B cell (primary cell): ENCODE results near the gene PCDHA7. TPM values are rescaled to one million over a fixed set of nuclear protein-coding genes. Genes with fewer than 3 reads are reported as not detected.
"Not testable (repeated sequence)": the region's sequence is repeated elsewhere in the genome, so short reads cannot be mapped to it uniquely, and the experiment has no call there.

Experiments
- ATAC-seq: fragments of 200-7000 bp; cut with Tn5 transposase; one replicate; pipeline ENCODE4 v1.10.0; 2021; ENCODE audit warnings: low read depth, mild to moderate bottlenecking, moderate number of reproducible peaks, moderate library complexity
- CTCF ChIA-PET: fragments of 350-600 bp; sonication (Branson Sonifier 250); formaldehyde crosslinking; loops from one replicate; lab custom pipeline; 2021; ENCODE audit warnings: antibody characterized with exemption, inconsistent platforms; lab: Charles Lee
- POLR2A ChIA-PET: fragments of 350-600 bp; sonication (Branson Sonifier 250); formaldehyde crosslinking; loops from one replicate; lab custom pipeline; 2021; ENCODE audit warnings: antibody characterized with exemption; lab: Charles Lee
- DNase-seq: peaks from one replicate; pipeline ENCODE4 v3.0.0; 2013
- H2AFZ ChIP-seq: 2 replicates; pipeline ENCODE4 v1.6.1; 2012; ENCODE audit warnings: mild to moderate bottlenecking, low read depth, low read length; ENCODE audit not compliant: insufficient read depth, poor library complexity, severe bottlenecking
- H3K27ac ChIP-seq, 2 donors: 1 replicate in 1 of 2; 2 replicates in 1 of 2; pipeline ENCODE4 v1.5.1; 2012 to 2013; ENCODE audit warnings: low read length in 2 of 2, mild to moderate bottlenecking in 2 of 2, moderate library complexity in 1 of 2
- H3K27me3 ChIP-seq, 4 experiments: fragments of 200-600 bp in 1 of 4; sonication (generic) in 1 of 4; replicated peaks in 1 of 4; 1 replicate in 2 of 4; 2 replicates in 2 of 4; pipeline versions ENCODE4 v1.6.1 to v1.7.0; 2013 to 2016; ENCODE audit warnings: low read length in 3 of 4, mild to moderate bottlenecking in 2 of 4, mixed read lengths in 1 of 4, moderate library complexity in 1 of 4; ENCODE audit not compliant: insufficient read depth in 4 of 4, control insufficient read depth in 3 of 4; ENCODE audit errors: control extremely low read depth in 1 of 4
- H3K36me3 ChIP-seq, 2 experiments: replicated peaks in 1 of 2; 1 replicate in 1 of 2; 2 replicates in 1 of 2; pipeline versions ENCODE4 v1.6.1 to v1.7.1; 2013; ENCODE audit warnings: low read length in 1 of 2; ENCODE audit not compliant: insufficient read depth in 2 of 2, control insufficient read depth in 1 of 2; ENCODE audit errors: control extremely low read depth in 1 of 2, extremely low read depth in 1 of 2
- H3K4me1 ChIP-seq, 2 donors: fragments of 200-600 bp in 1 of 2; sonication (generic) in 1 of 2; 1 replicate in 1 of 2; 2 replicates in 1 of 2; pipeline versions ENCODE4 v1.5.1 to v1.6.1; 2013 to 2017; ENCODE audit warnings: low read length in 2 of 2; ENCODE audit not compliant: control insufficient read depth in 2 of 2, insufficient read depth in 2 of 2
- H3K4me2 ChIP-seq: replicated peaks from 2 replicates; pipeline ENCODE3; 2012; ENCODE audit warnings: mild to moderate bottlenecking, low read depth, low read length; ENCODE audit not compliant: poor library complexity, severe bottlenecking
- H3K4me3 ChIP-seq, 5 experiments: fragments of 200-600 bp in 1 of 5; sonication (generic) in 1 of 5; 1 replicate in 3 of 5; 2 replicates in 2 of 5; pipeline versions ENCODE4 v1.5.1 to v1.7.0; 2011 to 2016; ENCODE audit warnings: low read length in 4 of 5, mild to moderate bottlenecking in 4 of 5, low read depth in 2 of 5, control low read depth in 1 of 5, moderate library complexity in 1 of 5; ENCODE audit not compliant: insufficient read depth in 1 of 5; ENCODE audit errors: control extremely low read depth in 1 of 5, extremely low read depth in 1 of 5
- H3K79me2 ChIP-seq: fragments of 200-600 bp; sonication (generic); one replicate; pipeline ENCODE4 v1.6.0; 2016; ENCODE audit warnings: low read length; ENCODE audit not compliant: control insufficient read depth, insufficient read depth
- H3K9ac ChIP-seq: fragments of 200-600 bp; sonication (generic); 2 replicates; pipeline ENCODE4 v1.6.1; 2017; ENCODE audit warnings: mild to moderate bottlenecking, low read length, moderate library complexity
- H3K9me3 ChIP-seq, 3 donors: one replicate each; pipeline versions ENCODE4 v1.6.1 to v1.7.1; 2013; ENCODE audit warnings: low read length in 2 of 3; ENCODE audit not compliant: control insufficient read depth in 2 of 3, insufficient read depth in 1 of 3; ENCODE audit errors: control extremely low read depth in 1 of 3
- H4K20me1 ChIP-seq: 2 replicates; pipeline ENCODE4 v1.6.0; 2012; ENCODE audit warnings: mild to moderate bottlenecking, low read length; ENCODE audit not compliant: insufficient read depth, control insufficient read depth, poor library complexity, severe bottlenecking
- H3K27ac Mint-ChIP-seq: one replicate; pipeline ENCODE4 v1.8.0; 2021; ENCODE audit warnings: mixed read lengths
- H3K27me3 Mint-ChIP-seq: one replicate; pipeline ENCODE4 v1.8.0; 2021; ENCODE audit warnings: mixed read lengths
- H3K4me1 Mint-ChIP-seq: one replicate; pipeline ENCODE4 v1.8.0; 2021; ENCODE audit warnings: mixed read lengths
- H3K4me3 Mint-ChIP-seq: one replicate; pipeline ENCODE4 v1.8.0; 2021; ENCODE audit warnings: mixed read lengths
- H3K9me3 Mint-ChIP-seq: one replicate; pipeline ENCODE4 v1.8.0; 2022; ENCODE audit warnings: mixed read lengths; ENCODE audit not compliant: insufficient read depth
- EZH2 ChIP-seq: IDR thresholded peaks from 2 replicates; pipeline ENCODE4 v1.6.1; 2012; ENCODE audit warnings: borderline replicate concordance, low read depth, mild to moderate bottlenecking, moderate library complexity, low read length; ENCODE audit not compliant: insufficient read depth, poor library complexity, severe bottlenecking
- WGBS: methylation state at CpG from one replicate; pipeline ENCODE4 v1.1.5; 2013; ENCODE audit warnings: missing lambda C conversion rate; ENCODE audit not compliant: insufficient coverage; 5-methylcytosine and 5-hydroxymethylcytosine counted together
- intact Hi-C: fragments of 100-400 bp; cut with micrococcal nuclease; formaldehyde crosslinking; loops from one replicate; pipeline ENCODE4 v1.10.0; 2022
- polyA plus RNA-seq: library from polyadenylated mRNA; depleted of rRNA; stranded (reverse); fragments of >200 nt; gene quantifications from 2 replicates; pipeline ENCODE4 v1.2.3, GENCODE V29; 2012
- total RNA-seq, 2 donors: library from RNA; stranded (reverse); fragments of 120-200 nt in 1 of 2; gene quantifications; 1 replicate in 1 of 2; 2 replicates in 1 of 2; pipeline versions ENCODE4 v1.2.3 to v1.2.4, GENCODE V29; 2013 to 2022
- TF ChIP-seq, protein P1 (sequence below): fragments of 200-600 bp; IDR thresholded peaks from one replicate; pipeline ENCODE4 v1.8.0; 2022; ENCODE audit warnings: antibody characterized with exemption, mild to moderate bottlenecking

The PCDHA7 gene
- total and polyA plus RNA-seq, 2 donors (not counting 1 experiment from before 2014, with no cell fraction given), result 0.03 TPM; not detected in 1

- H3K27me3 Mint-ChIP-seq, H3K4me3 ChIP-seq, intact Hi-C loops, H3K4me1 Mint-ChIP-seq, POLR2A ChIA-PET, DNase-seq, CTCF ChIA-PET, H3K36me3 ChIP-seq, H3K4me1 ChIP-seq, H3K79me2 ChIP-seq, ATAC-seq, H3K27ac Mint-ChIP-seq, H2AFZ ChIP-seq, H3K9me3 Mint-ChIP-seq, H4K20me1 ChIP-seq, H3K4me3 Mint-ChIP-seq, H3K9ac ChIP-seq, H3K4me2 ChIP-seq, H3K27ac ChIP-seq: not testable (repeated sequence)
- peaks cover 2 to 23% (median 10%) of the 10 kb centered on the region in 3 donors for H3K9me3 ChIP-seq
- WGBS, result 57% methylated on average over 101 of the region's 101 CpGs
- H3K27me3 ChIP-seq, result peaks cover 0 to 12% (median 3%) of the 10 kb centered on the region in 4 experiments
Measured at GRCh38 chr5:140849831-140850634, 16.0 kb downstream of the PCDHA7 start.

GRCh38 chr5:140855772-140856674 is 22.0 kb downstream of the PCDHA7 start, which contains the start of gene PCDHA10:
PCDHA10 (plus strand) TSS chr5:140855897; CDS start chr5:140856049, 152 bp downstream.
- Histone ChIP-seq H2AFZ (no peak within 1 kb of the TSS), H3K27me3 (peaks cover 0 to 12% (median 5%) of the 10 kb centered on the region in 4 experiments), H3K4me3 (no peak within 1 kb of the TSS), H3K79me2 (no peaks in the 10 kb centered on the region), H3K9ac (no peak within 1 kb of the TSS), H3K9me3 (peaks cover 1 to 25% (median 9%) of the 10 kb centered on the region in 3 donors), H3K4me2 (no peak within 1 kb of the TSS), H3K4me1 (no peaks in the 10 kb centered on the region), H3K27ac (no peak within 1 kb of the TSS), H3K36me3 (no peaks in the 10 kb centered on the region), H4K20me1 (no peaks in the 10 kb centered on the region)
- DNase-seq (no peak), ATAC-seq (no peak)
- H3K27ac Mint-ChIP-seq, result no peak within 1 kb of the TSS
- ChIA-PET CTCF (no interaction called here), POLR2A (no interaction called here)
- 45% methylated on average over 25 of the region's 44 CpGs for WGBS
- no peak within 1 kb of the TSS for H3K4me3 Mint-ChIP-seq
- no peaks in the 10 kb centered on the region for H3K4me1 Mint-ChIP-seq
- intact Hi-C loops, result no loop called here
- H3K9me3 Mint-ChIP-seq, result no peaks in the 10 kb centered on the region
- no peak for TF ChIP-seq EZH2
- TF ChIP-seq, protein P1, sequence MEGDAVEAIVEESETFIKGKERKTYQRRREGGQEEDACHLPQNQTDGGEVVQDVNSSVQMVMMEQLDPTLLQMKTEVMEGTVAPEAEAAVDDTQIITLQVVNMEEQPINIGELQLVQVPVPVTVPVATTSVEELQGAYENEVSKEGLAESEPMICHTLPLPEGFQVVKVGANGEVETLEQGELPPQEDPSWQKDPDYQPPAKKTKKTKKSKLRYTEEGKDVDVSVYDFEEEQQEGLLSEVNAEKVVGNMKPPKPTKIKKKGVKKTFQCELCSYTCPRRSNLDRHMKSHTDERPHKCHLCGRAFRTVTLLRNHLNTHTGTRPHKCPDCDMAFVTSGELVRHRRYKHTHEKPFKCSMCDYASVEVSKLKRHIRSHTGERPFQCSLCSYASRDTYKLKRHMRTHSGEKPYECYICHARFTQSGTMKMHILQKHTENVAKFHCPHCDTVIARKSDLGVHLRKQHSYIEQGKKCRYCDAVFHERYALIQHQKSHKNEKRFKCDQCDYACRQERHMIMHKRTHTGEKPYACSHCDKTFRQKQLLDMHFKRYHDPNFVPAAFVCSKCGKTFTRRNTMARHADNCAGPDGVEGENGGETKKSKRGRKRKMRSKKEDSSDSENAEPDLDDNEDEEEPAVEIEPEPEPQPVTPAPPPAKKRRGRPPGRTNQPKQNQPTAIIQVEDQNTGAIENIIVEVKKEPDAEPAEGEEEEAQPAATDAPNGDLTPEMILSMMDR, result no peak
- peaks cover 2% of the 10 kb centered on the region for H3K27me3 Mint-ChIP-seq
